GM12878 (cell line): ENCODE measurements around the gene HYPK.

Source experiments
- ASH2L ChIP-seq: fragments of 300-600, 200-600 bp; sonication (generic); IDR thresholded peaks from 2 replicates; pipeline ENCODE4 v1.6.1; 2017; ENCODE audit warnings: low read depth, mild to moderate bottlenecking, borderline replicate concordance
- CEBPB ChIP-seq, 2 experiments: fragments of 150-350 bp in 1 of 2; IDR thresholded peaks; 2 replicates each; pipeline ENCODE4 v1.6.1; 2012 to 2014; ENCODE audit warnings: low read depth in 2 of 2, low read length in 2 of 2, borderline replicate concordance in 1 of 2, inconsistent platforms in 1 of 2
- EP300 ChIP-seq, 2 experiments: fragments of 150-350 bp in 1 of 2; IDR thresholded peaks; 2 replicates each; pipeline ENCODE4 v1.6.1; 2011 to 2012; ENCODE audit warnings: low read depth in 2 of 2, low read length in 2 of 2, borderline replicate concordance in 1 of 2, improper control_type of control experiment in 1 of 2, inconsistent platforms in 1 of 2; ENCODE audit not compliant: control insufficient read depth in 1 of 2
- HDAC6 ChIP-seq: fragments of 200-600 bp; sonication (generic); IDR thresholded peaks from one replicate; pipeline ENCODE4 v1.8.0; 2017; ENCODE audit warnings: antibody characterized with exemption; ENCODE audit not compliant: unreplicated experiment
- MAX ChIP-seq: IDR thresholded peaks from 2 replicates; pipeline ENCODE4 v1.6.1; 2012; ENCODE audit warnings: low read depth, low read length, improper control_type of control experiment
- RBBP5 ChIP-seq: fragments of 200-600 bp; sonication (generic); conservative IDR thresholded peaks from 2 replicates; pipeline ENCODE4 v1.6.1; 2016
- RUNX3 ChIP-seq: IDR thresholded peaks from 2 replicates; pipeline ENCODE4 v1.6.1; 2012; ENCODE audit warnings: low read length, inconsistent platforms
- SIN3A ChIP-seq: IDR thresholded peaks from 2 replicates; pipeline ENCODE4 v1.6.1; 2012; ENCODE audit warnings: low read depth, low read length, improper control_type of control experiment
- SP1 ChIP-seq: IDR thresholded peaks from one replicate; pipeline ENCODE4 v1.6.1; 2011; ENCODE audit warnings: low read depth, low read length
- SREBF2 ChIP-seq: IDR thresholded peaks from 2 replicates; pipeline ENCODE4 v1.6.1; 2012; ENCODE audit warnings: mild to moderate bottlenecking, low read length
- TAF1 ChIP-seq: IDR thresholded peaks from 2 replicates; pipeline ENCODE4 v1.6.1; 2011; ENCODE audit warnings: mild to moderate bottlenecking, low read depth, low read length, borderline replicate concordance

- no peak for TF ChIP-seq SREBF2
- no peak for TF ChIP-seq CEBPB (IDR thresholded peaks at IDR 0.05; ENCODE audit: borderline replicate concordance in 1 of 2, low read depth in 2 of 2, low read length in 2 of 2)
- TF ChIP-seq SP1: no peak
- TF ChIP-seq TAF1: no peak
- no peak for TF ChIP-seq RBBP5
- TF ChIP-seq SIN3A: no peak
- TF ChIP-seq MAX: no peak
- TF ChIP-seq RUNX3: no peak
- TF ChIP-seq HDAC6: no peak
- TF ChIP-seq EP300 (IDR thresholded peaks at IDR 0.05; ENCODE audit: borderline replicate concordance in 1 of 2, control insufficient read depth in 1 of 2, low read depth in 2 of 2, low read length in 2 of 2): no peak
- no peak for TF ChIP-seq ASH2L
Observed at GRCh38 chr15:43826029-43826507, 25.7 kb downstream of the HYPK start.
